HG03457 (cell line): Measurements from ENCODE around the gene STYK1.

Experiments used
- ATAC-seq: cut with Tn5 transposase; IDR thresholded peaks from one replicate; pipeline ENCODE4 v1.9.1; 2021; ENCODE audit warnings: moderate number of reproducible peaks; ENCODE audit not compliant: unreplicated experiment

STYK1 gene, protein sequence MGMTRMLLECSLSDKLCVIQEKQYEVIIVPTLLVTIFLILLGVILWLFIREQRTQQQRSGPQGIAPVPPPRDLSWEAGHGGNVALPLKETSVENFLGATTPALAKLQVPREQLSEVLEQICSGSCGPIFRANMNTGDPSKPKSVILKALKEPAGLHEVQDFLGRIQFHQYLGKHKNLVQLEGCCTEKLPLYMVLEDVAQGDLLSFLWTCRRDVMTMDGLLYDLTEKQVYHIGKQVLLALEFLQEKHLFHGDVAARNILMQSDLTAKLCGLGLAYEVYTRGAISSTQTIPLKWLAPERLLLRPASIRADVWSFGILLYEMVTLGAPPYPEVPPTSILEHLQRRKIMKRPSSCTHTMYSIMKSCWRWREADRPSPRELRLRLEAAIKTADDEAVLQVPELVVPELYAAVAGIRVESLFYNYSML

DNA sequence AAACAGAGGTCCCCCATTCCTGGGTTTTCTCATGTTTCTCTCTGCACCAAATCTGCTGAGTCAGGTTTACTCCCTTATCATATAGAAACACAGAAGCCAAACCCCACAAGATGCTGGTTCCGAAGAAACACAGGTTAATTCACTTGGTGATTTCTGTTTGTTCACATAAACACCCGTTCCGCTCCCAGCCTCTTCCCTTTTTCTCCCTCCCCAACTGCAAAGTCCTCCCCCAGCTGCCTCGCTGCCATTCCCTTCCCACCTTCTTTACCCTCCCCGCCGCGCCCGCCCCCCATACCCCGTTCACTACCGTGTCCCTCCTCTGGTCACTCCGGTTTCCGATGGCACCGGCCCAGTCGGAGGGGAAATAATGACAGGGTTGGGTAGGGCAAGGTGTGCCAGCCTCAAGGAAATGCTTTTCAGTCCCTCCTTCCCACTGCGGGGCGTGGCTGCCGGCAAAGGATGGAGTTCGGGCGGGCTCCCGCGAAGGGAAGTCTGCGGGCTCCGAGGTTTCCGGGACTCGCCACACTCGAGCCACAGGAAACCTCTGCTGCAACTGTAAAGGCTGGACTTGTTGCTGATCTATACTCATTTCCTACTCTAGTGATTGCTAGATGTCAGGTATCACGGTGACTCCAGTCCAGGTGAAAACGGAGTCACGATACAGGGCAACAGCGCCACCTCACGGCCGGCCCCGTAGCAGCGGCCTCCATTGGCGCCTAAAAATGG, at the start of gene STYK1:
STYK1 (minus strand) TSS at position 394 of the 726 bp plus-strand sequence. CDS start 39,434 bp downstream, outside the sequence.
- no peak for ATAC-seq

DNA sequence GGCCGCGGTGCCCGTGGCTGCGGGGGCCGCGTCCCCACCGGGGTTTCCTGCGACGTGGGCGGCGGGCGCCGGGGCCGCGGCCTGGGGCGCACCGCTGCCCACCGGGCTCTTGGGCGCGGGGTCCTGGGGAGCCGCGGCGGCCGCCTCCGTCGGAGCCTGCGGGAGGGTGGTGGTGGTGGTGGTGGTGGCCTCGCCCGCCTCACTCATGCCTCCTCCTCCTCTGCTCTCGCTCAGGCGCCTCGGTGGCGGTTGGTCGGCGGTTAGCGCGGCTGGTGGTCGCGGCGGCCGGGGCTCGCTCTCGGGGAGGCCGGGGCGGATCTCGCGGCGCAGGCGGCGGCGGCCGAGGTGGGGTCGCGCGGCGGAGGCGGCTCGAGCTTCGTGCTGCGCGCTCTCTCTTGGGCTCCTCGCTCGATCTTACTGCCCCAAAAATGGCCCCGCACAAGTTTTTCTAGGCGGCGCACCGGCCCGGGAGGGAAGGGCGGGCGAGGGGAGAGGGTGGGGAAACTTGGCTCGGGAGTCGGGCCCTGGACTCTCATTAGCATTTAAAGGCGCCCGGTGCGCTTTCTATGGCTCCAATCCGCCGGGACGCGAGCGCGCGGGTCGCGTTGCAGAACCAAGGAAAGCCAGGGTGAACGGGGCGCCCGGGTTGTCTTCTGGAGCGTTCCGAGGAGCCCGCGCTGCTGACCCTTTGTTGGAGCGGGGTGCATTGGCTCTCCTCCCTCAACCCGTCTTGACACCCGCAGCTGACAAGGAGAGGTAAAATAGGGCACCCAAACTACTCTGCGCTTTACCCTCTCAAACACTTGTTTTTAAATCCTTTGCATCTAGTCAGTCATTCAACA, 49.3 kb upstream of the STYK1 start, which contains the start of gene YBX3:
YBX3 (minus strand) TSS at position 419 of the 842 bp plus-strand sequence; CDS start at position 207, 212 bp downstream.
- ATAC-seq, result peak; percentile 43

DNA sequence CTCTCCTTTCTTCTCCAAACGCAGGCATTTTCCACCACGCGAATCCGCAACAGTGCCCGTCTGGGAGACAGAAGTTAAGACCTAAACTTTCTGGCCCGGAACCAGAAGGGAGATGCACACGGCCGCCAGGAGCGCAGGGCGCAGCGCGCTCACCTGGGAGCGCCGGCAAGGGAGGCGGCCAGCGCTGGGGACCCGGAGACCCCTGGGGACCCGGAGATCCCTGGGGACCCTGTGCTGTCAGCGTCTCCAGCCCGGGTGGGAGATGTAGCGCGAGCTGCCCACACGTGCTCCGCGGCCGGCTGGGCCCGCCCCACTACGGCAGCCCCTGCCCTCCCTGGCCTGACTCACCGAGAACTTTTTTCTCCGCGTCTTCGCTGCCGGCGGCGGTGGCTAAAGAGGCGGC, 48.7 kb upstream of the STYK1 start:
- peak; percentile 28 for ATAC-seq

DNA sequence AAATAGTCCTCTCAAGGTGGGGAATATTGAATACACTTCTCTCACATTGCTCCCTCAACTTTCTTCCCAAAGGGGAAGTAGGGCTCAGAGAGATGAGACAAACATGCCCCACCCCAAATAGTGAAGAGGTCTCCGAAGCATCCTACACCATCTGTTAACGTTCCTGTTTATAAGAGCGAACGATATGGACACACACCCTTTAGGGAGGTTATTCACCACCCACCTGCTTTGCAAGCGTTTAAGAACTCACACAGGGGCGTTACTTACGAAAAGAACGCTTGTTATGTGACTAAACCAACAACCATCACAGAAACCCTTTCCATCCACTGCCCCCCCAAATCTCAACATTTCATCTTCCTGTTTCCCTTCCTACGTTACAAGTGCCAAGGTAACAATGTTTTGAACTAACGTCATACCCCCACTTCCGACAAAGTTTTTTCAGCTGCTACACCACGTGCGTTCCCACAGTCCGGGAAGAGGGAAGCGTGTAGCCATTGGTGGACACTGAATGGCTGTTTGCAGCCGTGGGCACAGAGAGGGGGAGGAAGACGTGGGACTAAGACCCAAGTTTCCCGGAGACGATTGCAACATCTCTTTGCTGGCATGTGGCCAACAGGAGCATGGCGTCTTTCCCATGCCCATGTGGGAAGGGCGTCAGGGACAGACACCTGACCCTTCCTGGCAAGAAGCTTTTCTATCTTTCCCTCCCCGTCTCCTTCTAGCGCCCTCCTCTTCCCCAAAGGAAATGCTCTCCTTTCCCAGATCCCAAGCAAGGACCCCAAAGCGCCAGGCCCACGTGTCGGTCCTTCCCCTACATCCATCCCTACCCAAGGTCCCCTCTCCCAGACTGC, 48.0 kb upstream of the STYK1 start:
- peak; percentile 23 for ATAC-seq

DNA sequence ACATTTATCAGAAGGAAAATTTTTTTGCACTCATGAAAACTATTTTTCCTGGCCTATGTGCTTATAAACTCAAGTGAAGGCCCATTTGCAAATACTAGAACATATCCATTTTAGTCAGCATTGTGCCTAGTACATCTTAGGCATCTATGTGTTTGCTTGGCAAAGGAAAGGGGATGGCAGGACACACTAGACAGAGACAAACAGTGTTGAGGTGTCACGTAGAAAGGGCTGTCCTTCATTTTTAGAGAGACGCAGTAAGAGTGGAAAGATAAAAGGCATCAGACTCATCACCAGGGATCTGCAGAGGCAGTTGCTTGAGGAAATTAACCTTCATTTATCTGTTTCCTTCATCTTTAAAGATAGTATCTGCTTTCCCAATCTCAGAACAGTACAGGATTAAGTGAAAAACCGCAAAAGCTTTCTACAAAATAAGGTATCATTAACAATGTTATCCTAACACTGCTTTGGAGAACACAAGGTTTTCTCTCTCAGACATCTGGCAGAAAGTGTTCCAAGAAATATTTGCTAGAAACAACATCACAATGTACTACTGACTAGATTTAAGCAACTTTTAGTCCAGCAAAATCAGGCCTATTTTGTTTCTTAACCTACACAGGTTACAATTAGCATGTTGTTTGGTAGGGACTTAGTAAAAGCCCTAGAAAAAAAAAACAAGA, 47.3 kb upstream of the STYK1 start:
- ATAC-seq, result no peak

DNA sequence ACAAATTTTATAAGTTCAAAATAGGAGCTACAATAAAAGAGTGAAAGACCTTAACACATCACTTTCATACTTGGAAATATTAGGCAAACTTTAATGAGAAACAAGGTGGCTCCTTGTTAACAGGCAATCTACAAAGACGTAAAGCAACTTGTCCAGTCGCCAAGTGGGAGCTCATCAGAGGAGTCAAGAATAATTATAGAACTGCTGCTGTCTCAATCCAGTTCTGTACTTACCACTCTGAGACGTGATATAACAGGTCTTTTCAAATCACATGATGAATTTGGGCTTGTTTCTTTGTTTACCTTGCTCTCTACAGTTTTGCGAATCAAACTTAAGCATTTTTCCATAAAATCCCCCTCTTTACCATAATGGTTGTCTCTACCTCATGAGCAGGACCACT, 45.6 kb upstream of the STYK1 start:
- no peak for ATAC-seq

DNA sequence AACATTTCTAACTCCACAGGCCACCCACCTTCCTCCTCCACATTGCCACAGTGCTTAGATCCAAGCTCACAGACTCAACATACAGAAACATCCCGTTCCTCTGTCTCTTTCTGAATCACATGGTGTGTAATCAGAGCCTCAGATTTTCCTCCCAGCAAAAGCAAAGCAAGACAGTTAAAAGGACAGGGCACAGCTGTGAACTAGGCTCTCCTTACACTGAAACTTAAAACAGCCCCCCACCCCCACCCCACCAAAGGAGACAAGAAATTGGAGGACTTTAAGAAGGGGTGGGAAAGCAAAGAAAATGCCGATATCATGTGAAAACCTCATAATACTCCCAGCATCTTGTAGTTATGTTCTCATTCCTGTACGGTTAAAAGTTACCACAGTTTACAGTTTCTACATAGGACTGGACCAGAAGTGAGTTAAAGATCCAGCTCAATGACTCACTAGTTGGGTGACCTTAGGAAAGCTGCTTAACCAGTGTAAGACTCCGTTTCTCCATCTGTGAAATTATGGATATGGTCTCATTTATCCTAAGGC, 44.5 kb upstream of the STYK1 start:
- ATAC-seq, result no peak

DNA sequence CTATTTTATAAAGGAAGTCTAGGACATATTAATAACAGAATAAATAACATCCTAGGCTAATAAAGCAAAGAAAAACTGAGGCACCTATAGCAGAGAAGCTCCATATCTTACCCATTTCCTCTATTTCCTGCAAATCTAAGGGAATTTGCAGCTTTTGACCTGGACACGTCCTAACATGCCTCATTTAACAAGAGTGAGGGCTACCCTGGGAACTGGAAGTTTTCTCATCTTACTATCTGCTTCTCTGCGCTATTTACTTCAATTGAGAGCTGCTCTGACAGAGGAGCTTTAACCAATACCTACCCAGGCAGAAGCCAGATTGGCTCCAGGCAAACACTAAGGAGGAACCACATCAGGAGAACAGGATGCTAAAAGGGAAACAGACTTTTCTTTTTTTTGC, 43.6 kb upstream of the STYK1 start:
- ATAC-seq, result no peak

DNA sequence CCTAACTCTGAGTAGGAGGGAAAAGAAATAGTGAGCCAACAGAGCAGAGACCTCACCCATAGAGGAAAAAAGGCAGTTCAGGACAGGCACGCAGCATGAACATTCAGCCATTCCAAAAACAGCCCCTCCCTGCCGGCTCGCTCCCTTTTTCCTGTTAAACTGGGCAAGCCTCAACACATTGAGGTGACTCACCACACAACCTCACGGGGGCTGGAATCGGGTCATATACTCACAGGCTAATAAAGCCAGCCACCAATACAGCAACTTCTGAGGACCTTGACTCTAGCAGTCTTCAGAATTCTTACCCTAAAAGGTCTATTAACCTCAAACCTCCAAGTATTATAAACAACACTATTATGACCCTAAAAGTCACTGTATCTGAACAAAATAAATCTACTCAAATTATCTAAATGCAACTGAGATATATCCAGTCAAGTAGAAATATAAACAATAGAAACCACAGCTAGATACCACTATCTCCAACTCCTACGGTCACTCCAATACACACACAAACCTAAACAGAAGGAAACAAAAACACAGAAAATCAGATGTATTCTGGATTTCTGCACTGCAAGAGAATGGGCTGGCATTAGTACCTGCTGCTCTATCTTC, 43.0 kb upstream of the STYK1 start:
- no peak for ATAC-seq

DNA sequence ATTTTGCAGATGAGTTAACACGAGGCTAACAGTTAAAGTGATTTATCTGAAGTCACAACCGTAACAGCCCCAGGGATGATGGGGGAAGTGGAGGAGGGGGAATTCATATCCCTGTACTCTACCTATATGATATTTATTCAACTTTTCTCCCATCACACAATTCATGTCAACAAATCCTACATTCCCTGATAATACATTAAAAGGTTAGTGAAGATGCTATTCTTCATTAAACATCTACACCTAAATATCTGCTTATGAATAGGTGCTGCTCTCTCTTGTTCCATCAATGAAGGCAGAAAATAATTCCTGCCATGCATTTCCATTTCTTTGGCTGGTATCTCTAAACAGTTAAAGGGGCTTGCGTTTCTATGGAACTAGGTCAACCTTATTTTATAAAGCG, 42.4 kb upstream of the STYK1 start:
- no peak for ATAC-seq

DNA sequence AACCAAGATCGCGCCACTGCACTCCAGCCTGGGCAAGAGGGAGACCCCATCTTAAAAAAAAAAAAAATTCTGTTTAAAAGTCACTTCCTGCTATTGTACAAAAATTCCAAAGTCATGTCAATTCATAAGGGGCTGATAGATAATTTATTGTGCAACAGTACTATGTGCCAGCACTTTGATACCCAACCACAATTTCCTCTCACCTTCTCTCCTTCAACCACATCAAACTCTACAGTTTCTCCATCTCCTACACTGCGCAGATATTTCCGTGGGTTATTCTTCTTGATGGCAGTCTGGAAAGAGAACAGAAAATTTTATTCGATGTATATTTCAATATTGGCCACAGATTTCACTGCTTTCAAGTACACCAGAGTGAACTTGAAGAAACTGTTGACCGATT, 41.6 kb upstream of the STYK1 start:
- ATAC-seq, result no peak

DNA sequence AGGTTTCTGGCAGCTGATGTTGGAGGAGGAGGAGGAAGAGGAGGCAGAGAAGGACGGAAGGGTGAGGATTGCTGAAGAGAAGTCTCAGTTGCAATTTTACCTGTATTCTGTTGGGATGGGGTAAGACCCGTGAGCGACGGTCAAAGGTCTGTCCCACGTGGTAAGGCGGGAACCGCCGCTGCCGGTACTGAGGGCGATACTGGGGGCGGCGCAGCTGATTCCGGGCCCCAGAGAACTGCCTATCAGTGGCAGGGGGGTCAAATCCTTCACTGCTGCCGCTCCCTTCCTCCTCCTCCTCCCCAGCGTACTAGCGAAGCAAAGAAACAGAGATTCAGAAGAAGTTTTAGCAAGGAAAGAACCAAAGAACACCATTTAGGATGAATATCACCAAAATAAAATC, 36.0 kb upstream of the STYK1 start:
- no peak for ATAC-seq

DNA sequence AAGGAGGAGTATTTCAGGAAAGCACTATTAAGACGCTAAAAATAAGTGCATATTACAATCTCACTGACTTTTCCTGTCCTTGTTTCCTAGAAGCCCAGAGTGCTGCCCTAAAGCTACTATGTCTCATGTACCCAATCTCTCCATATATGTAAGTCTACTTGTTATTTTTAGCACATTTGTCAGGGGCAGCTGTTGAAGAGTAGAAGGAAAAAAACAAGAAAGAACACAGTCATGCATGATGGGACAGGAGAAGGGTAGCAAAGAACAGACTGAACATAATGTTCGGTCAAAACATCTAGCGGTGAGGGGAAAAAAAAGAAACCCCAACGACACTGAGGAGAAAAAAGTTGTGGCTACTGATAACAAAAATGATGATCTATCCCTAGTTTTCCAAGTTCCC, 35.0 kb upstream of the STYK1 start:
- ATAC-seq, result no peak

DNA sequence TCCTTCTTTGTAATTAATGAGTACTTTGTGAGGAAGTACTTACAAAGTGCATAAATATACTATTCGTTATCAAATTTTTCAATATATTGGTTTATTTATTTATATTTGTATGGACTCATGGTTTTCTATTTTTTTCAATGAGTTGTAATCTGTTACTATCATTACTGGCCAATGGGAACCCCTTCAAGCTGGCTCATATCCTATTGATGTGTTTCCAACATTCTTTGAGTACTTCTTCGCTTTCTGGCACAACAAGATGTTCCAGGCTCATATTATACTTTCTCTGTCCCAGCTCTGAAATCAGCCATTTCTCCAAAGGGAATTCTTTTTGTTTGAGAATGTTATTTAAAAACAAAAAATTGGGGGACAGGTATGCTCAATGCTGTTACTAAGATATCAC, 31.8 kb upstream of the STYK1 start:
- no peak for ATAC-seq

DNA sequence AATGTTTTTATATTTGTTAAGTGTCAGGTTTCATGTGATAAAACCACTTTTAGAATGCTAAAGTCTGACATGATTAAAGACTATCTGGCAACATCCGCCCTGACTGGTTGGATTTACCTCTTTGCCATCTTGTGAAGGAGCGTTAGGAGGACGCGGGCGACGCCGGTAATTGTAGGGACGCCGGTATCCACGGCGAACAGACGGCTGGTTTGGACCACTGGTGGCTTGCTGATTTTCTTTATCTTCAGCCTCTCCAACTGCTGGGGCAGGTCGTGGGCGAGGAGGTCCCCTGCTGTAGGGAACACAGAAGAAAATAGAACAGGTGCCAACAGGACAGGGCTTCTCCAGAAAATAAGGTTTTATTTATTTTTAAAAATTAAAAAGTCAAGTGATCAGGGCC, 28.0 kb upstream of the STYK1 start:
- ATAC-seq, result no peak

DNA sequence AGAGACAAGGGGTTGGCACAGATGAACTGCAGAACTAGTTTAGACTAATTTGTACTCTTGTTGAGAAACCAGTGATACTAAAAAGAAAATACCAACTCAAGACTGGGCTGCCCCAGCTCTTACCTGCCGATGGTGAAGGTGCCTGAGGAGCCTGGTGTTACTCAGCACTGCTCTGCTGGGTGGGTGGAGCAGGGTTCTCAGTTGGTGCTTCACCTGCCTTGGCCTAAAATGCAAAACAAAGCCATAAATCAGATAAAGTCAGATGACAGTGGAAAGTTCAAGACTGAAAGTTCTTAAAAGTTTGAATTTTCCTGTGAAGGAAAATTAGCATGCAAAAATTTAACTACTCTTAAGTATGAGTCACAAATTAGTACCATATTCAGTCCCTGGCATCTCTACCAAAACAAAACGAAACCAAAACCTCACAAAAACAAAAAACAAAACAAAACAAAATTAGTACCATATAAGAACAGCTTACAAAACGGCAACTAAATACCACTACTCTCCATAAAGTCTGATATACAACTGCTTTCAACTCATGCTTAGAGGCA, 27.4 kb upstream of the STYK1 start:
- ATAC-seq, result no peak

DNA sequence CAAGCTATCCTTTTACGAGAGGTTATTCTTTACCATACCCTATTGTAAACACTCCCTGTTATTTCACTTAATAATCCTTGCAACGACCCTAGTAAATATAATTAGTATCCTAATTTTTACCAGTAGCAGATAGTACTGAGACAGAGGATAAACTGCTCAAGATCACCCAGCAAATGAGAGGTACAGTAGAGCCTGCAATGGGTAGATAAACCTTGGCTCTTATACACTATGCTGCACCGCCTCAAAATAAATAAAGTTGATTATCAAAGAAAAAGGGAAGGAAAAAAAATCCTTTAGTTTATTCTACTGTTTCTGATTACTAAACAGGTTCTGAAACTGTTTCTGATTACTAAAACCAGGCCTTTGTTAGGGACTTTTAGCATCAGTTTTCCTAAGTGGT, 26.7 kb upstream of the STYK1 start:
- no peak for ATAC-seq

DNA sequence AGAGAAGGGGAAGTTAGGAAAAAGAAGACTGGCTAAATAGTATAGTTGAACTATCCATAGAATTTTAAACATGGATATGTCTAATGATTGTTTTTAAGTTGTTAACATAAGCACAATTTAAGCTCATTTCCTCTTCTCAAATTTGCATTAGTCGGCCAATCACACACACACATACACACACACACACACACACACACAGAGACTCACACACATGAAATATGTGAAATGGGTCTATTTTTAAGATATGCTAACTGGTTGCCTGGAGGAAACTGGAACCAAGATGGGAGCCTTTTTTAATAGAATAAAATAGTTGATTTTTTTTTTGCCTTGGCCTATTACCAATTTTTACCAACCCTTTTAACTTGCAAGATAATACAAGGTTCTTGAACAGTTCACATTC, 24.0 kb upstream of the STYK1 start:
- ATAC-seq, result no peak

DNA sequence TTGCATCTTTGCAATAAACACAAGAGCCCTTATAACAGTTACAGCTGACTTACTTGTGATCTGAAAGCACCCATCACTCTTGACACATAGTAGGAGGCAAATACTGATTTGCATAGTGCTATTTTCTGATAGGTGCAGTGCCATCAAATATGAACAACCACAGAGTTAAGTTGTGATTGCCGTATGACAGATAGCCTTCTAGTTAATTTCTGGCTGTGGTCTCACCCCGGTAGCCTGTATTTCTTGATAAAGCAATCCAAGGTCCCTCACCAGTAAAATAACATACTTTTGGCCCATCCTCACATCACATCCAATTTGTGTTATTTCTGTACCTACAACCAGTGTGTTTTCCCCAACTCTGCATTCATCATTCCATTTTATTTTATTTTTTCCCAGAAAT, 23.3 kb upstream of the STYK1 start:
- ATAC-seq, result no peak
